GM12873 (cell line): ENCODE data around the gene F2R.

Experiments used
- CTCF ChIP-seq: IDR thresholded peaks from 2 replicates; pipeline ENCODE4 v1.5.1; 2012; ENCODE audit warnings: low read depth, mild to moderate bottlenecking, moderate library complexity, low read length, control low read depth; ENCODE audit not compliant: insufficient read depth; ENCODE audit errors: missing control alignments

F2R gene

GRCh38 chr5:76720988-76721569 is 5.2 kb downstream of the F2R start:
- no peak for TF ChIP-seq CTCF

- TF ChIP-seq CTCF: no peak
These were observed 7.3 kb downstream of the F2R start for GRCh38 chr5:76723266-76723665.

GRCh38 chr5:76723906-76724305 is 8.0 kb downstream of the F2R start:
- no peak for TF ChIP-seq CTCF

GRCh38 chr5:76724871-76725270 is 8.9 kb downstream of the F2R start:
- no peak for TF ChIP-seq CTCF

GRCh38 chr5:76728965-76729364 is 13.0 kb downstream of the F2R start:
- no peak for TF ChIP-seq CTCF

GRCh38 chr5:76729373-76730290 is 13.7 kb downstream of the F2R start:
- TF ChIP-seq CTCF: no peak

- TF ChIP-seq CTCF: no peak
These were observed 16.6 kb downstream of the F2R start for GRCh38 chr5:76732405-76733048.
